Measurements from ENCODE around the gene MARK4.
"Not testable (repeated sequence)": the region's sequence is repeated elsewhere in the genome, so short reads cannot be mapped to it uniquely, and the experiment has no call there.

The MARK4 gene

DNA sequence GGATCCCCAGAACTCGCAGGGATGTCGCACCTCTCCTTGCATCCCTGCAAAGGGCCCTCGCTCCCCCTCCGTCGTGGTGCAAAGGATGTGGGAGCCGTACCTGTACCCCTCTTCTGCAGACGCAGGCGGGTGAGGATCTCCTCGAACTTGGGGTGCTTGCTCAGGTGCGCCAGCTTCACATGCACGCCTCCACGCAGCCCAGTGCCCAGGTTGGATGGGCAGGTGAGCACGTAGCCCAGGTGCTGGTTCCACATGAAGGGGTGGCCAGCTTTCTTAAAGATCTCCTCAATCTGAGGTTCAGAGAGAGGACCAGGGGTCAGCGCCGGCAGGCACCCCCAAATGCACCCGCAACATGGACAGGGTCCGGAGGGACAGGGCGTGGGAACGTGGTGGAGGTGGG, 56.3 kb downstream of the MARK4 start:
- no peak for DNase-seq

DNA sequence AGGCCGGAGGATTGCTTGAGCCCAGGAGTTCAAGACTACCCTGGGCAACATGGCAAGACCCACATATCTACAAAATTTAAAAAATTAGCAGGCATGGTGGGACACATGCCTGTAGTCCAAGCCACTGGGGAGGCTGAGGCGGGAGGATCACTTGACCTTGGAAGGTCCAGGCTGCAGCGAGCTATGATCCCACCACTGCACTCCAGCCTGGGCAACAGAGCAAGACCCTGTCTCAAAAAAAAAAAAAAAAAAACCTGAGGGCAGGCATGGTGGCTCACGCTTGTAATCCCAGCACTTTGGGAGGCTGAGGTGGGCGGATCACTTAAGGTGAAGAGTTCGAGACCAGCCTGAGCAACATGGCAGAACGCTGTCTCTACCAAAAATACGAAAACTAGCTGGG, 58.3 kb downstream of the MARK4 start:
- DNase-seq: not testable (repeated sequence)

DNA sequence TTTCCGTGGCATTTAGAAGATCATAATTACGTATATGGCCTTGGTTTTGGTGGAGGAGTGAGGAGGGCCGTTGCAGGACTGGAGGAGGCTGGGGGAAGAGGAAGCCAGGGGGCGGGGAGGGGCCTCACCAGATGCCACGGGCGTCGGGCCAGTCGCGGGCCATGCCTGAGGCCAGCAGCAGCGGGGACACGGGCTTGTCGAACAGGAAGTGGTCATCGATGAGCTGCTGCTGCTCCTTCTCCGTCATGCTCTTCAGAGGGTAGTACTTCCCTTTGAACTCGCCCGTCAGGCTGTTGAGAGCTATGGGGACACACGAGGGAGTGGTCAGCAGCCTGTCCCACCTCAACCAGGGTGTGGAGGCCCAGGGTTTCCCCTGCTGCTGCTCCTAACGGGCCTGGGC, 60.5 kb downstream of the MARK4 start:
- no peak for DNase-seq

DNA sequence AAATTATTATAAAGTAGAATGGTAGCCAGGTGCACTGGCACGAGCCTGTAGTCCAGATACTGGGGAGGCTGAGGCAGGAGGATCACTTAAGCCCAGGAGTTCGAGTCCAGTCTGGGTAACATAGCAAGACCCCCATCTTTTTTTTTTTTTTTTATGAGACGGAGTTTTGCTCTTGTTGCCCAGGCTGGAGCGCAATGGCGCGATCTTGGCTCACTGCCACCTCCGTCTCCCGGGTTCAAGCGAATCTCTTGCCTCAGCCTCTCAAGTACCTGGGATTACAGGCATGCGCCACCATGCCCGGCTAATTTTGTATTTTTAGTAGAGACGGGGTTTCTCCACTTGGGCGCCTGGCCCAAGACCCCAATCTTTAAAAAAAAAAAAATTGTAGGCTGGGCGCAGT, 61.2 kb downstream of the MARK4 start:
- not testable (repeated sequence) for DNase-seq

DNA sequence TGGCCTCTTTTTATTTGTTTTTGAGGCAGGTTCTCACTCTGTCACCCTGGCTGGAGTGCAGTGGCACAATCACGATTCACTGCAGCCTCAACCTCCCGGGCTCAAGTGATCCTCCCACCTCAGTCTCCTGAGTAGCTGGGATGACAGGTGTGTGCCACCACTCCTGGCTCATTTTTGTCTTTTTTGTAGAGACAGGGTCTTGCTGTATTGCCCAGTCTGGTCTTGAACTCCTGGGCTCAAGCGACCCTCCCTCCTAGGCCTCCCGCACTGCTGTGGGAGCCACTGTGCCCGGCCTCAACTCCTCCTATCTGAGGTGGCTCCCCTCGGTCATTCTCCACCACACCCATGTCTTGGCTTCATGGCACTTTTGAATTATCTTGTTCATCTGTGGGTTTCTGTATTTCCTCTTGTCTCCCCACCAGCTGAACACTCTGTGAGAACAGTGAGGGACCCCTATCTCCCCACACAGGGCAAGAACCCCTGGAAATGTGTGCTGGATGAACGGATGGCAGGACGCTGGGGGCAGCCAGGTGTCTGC, 63.7 kb downstream of the MARK4 start:
- DNase-seq: no peak

DNA sequence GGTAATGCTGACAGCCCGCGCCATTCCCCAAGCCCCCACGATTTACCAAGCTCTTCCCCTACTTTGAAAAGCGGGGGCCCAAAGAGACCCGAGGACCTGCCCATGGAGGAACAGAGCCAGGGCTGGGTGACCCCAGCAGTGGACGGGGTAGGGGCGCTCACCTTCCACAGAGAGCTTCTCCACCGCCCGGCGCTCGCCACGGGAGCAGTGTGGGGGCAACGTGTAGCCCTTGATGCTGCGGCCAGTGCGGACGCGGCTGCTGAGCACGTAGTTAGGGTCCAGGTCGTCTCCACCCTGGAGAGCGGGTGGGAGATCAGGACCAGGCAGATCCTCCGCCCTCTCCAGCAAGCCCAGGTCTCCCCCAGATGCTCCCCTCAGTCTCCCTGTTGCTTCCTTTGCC, 64.2 kb downstream of the MARK4 start:
- no peak for DNase-seq

DNA sequence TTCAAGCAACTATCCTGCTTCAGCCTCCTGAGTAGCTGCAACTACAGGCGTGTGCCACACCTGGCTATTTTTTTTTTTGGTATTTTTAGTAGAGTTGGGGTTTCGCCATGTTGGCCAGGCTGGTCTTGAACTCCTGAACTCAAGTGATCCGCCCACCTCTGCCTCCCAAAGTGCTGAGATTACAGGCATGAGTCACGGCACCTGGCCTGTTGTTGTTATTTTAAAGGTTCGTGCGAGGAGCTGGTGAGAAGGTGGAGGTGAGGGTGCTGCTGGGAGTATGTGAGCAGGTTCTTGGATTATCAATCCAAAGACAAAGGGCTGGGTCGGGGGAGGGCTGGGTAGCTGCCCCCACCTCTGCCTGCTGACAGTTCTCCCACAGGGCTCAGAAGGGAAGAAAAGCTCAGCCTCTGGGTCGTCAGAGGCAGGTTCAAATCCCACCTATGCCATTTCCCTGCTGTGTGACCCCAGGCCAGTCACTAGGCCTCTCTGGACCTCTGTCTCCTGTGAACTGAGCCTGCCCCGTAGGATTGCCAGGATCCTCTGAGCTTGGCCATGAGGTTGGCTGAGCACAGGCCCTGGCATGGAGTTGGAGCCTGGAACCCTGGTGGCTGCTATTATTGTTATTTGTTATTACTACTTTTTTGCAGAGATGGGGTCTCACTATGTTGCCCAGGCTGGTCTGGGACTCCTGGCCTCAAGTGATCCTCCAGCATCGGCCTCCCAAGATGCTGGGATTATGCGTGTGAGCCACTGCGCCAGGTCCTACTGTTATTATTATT, 70.1 kb downstream of the MARK4 start:
- DNase-seq: no peak

DNA sequence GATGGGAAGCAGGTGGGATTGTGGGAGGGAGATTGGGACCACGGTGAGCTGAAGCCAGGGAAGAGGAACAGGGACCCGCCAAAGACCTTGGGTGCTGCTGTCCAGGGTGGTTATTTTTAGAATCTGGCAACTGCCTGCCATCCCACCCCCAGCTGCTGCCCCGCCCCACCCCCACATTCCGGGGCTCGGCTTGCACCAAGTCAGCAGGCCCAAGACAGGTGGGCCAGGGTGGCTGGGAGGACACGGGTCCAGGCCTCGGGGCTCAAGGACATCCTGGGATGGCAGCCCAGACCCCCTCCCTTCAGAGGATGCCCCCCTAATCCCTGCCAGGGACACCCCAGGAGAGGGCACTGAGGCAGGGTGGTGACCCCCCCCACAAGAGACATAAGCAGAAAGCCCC, 70.8 kb downstream of the MARK4 start:
- no peak for DNase-seq

DNA sequence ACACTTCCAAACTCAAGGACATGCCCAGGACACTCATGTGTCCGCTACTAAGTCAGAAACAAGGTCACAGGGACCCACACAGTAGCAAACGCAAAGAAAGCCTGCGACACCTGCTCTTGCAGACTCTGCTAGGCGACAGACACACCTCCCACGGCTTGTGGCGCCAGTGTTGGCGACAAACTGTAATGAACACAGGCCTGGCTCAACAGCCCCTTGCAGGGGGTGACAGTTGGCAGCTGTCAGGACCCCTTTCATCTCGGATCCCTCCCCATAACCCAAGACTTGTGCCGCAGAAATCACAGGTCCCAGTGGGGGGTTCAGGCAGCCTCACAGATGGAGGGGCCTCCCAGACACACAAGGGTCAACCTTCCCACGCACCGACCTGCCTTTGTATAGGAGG, 71.2 kb downstream of the MARK4 start:
- DNase-seq: no peak

DNA sequence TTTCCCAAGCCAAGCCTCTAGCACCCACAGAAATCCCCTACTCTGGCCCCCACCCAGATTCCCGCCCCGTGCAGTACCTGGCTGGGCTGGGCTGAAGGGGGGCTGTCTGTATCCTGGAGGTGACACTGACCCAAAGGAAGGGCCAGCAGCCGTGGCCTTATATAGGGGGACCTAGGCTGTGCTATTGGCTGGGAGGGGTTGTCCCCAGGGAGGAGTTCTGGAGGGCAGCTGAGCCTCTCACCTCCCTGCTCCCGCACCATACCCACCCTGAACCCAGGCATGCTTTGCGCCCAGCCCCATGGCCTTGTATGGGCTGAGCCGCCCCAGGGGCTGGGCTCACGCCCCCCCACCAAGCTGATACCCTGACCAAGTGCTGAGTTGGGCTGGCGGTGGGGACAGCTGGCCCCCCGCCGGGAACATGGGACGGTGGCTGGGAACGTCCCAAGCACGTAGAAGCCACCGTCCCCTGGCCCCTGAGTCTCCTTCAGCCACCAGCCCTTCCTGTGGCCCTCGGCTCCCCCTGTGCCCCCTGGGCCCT, 71.7 kb downstream of the MARK4 start, which contains the start of gene CKM:
CKM (minus strand) TSS at position 132 of the 538 bp plus-strand sequence. CDS start 3,162 bp downstream, outside the sequence.
- DNase-seq: no peak

DNA sequence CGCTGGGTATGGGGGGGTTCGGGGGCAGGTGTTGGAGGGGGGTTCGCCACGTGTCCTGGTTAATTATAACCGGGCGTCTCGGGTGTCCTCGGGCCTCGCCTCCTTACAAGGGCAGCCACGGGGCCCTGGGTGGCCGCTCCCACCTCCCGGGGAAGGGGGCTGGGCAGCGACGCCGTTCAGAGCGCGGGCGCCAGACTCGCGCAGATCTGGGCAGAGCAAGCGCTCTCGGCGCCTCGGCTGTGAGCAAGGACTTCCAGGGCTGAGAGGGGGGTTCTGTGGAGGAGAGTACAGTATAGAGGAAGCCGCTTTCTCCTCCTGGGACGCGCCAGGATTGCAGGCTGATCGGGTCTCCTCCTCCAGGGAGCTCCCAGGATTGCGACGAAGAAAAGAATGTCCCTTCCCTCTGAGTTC, 72.6 kb downstream of the MARK4 start:
- DNase-seq: no peak

DNA sequence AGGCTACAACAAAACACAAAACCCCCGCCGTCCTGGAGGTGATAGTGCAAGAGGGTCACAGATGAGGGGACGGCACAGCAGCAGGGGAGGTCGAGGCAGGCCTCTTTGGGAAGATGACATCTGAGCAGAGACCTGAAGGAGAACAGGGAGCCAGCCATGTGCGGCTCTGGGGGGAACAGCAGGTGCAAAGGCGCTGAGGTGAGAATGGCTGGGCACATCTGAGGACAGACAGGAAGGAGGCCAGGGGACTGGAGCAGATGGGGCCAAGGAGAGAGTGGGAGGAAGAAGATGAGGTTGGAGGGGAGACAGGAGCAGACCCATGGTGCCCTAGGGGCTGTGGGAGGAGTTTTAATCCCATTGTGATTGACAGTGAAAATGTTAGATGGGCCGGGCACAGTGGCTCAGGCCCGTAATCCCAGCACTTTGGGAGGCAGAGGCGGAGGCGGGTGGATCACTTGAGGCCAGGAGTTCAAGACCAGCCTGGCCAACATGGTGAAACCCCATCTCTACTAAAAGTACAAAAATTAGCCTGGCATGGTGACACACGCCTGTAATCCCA, 73.4 kb downstream of the MARK4 start:
- no peak for DNase-seq

DNA sequence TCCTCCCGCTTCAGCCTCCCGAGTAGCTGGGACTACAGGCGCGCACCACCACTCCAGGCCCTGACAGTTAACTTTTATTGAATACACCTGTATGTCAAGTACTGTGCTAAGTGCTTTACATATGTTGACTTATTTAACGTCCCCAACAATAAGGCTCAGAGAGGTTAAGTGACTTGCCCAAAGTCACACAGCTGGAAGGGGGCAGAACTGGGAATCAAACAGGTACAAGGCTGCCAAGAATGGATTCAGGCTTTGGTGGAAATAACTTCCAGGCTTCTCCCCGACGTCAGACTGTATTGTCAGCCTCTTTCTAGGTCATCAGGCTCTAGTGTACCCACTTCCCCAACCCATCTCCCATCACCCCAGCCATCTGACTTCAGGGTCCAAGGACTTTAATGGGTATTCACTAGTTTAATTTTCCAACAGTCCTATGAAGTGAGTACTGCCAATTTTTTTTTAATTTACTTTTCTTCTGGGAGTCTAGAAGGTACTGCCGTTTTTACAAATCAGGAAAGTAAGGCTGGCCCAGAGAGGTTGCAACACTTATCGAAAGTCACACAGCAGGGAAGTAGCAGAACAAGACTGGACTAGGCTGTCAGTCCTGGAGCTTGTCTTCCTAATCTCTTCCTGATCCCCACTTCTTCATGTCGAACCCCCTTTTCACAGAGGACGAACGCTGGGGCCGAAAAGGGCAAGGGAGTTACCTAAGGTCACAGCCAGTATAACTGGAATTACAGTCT, 76.5 kb downstream of the MARK4 start:
- DNase-seq: no peak

DNA sequence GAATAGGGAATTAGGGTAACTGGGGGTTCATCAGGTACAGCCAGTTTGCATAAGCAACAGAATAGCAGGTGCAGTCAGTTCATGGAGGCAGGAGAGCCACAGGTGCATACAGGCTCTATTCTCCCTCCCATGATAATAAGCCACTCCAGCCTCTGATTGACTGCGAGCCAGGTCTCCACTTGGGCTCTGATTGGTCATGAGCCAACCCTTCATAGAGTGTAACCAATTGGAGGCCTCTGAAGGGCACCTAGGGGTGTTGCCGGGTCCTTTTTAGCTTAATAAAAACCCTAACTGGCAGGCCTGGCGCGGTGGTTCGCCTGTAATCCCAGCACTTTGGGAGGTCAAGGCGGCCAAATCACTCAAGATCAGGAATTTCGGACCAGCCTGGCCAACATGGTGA, 80.3 kb downstream of the MARK4 start:
- no peak for DNase-seq

DNA sequence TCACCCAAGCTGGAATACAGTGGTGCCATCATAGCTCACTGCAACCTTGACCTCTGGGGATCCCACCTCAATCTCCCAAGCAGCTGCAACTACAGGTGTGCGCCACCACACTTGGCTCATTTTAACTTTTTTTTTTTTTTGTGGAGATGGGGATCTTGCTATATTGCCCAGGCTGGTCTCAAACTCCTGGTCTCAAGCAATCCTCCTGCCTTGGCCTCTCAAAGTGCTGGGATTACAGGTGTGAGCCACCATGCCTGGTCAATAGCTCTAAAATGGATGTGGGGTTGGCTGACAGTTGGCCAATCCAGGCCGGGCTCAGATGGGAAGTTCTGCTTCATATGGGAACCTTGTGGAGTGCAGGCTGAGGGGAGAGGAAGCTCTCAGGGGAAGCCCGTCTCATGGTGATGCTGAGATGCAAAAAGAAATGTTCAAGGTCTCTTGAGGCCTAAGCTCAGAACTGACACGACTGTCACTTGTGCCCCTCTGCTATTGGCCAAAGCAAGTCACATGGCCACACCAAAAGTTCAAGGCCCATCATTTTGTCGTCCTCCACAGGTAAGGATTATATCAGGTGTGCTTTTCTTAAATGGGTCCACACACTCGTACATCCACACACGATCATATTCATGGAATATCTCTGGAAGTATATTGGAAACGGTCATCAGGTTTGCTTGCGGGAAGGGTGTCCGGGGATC, 82.7 kb downstream of the MARK4 start:
- DNase-seq: no peak

DNA sequence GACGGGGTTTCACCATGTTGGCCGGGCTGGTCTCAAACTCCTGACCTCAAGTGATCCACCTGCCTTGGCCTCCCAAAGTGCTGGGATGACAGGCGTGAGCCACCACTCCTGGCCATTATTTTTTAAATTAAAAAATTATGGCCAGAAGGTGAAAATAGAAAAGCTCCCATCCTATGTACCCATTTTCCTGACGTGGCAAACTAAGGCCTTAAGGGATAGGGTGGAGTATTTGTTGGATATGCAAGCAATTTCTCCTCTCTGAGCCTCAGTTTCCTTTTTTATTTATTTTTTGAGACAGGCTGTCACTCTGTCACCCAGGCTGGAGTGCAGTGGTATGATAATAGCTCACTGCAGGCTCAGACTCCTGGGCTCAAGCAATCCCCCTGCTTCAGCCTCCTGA, 83.8 kb downstream of the MARK4 start:
- DNase-seq: not testable (repeated sequence)

DNA sequence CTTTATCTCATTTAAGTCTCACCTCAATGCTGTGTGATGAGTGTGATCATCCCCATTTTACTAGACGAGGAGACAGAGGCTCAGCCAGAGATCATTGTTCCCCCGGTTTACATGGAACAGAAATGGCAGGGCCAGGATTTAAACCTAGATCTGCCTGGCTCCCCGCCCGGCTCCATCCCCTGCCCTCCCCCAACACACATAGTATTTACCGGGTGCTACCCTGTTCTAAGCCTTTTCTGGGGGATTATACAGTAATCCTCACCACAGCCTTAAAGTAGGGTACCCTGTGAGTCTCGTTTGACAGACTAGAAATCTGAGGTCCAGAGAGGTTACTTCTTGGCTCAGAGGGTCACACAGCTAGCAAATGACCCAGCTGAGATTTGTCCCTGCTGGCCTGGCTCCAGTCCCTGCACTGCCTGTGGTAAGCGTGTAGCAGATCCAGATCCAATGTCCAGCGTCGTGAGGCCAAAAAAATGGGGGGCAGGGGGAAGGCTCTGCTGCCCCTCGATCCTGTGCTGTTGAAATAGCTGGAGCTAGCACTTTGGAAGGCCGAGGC, 85.7 kb downstream of the MARK4 start:
- no peak for DNase-seq

DNA sequence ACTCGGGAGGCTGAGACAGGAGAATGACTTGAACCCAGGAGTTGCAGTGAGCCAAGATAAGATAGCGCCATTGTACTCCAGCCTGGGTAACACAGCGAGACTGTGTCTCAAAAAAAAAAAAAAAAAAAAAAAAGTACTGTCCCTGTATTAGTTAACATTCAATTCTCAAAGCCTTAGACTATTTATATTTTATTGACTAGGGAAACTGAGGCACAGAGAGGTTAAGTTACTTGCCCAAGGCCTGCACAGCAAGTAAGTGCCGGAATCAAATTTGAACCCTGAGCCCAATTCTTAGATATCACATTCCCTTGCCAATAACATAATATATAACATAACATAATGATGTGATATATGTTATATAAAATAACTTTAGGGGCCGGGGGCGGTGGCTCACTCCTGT, 88.6 kb downstream of the MARK4 start:
- DNase-seq: no peak

DNA sequence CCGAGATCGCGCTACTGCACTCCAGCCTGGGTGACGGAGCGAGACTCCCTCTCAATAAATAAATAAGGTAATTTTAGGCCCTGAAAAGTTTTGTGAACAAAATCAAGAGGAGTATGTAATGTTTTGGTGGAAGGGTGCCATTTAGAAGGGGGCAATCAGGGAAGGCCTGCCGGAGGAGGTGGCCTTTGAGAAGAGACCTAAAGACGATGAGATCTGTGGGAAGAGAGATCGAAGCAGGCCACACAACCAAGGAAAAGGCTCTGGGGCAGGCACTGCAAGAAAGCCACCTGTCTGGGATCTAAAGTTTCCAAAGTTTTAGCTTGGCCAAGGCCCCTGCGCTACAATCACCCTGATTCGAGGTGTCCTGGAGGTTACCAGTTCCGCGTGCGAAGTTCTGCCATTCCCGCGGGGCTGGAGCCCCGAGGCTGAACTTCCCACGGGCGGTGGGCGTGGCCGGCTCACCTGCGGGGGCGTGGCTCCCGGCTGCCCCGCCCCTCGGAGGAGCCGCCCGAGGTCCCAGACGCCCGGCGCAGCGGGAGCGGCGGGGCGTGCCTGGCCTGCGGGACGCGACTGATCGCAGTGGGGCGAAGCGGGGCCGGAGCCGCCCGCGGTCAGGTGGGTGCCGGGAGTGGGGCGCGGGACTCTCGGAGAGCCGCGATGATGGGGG, 89.3 kb downstream of the MARK4 start, which contains the start of gene KLC3:
KLC3 (plus strand) TSS at position 519 of the 667 bp plus-strand sequence. CDS start 4,792 bp downstream, outside the sequence.
- DNase-seq: peak; percentile 38

DNA sequence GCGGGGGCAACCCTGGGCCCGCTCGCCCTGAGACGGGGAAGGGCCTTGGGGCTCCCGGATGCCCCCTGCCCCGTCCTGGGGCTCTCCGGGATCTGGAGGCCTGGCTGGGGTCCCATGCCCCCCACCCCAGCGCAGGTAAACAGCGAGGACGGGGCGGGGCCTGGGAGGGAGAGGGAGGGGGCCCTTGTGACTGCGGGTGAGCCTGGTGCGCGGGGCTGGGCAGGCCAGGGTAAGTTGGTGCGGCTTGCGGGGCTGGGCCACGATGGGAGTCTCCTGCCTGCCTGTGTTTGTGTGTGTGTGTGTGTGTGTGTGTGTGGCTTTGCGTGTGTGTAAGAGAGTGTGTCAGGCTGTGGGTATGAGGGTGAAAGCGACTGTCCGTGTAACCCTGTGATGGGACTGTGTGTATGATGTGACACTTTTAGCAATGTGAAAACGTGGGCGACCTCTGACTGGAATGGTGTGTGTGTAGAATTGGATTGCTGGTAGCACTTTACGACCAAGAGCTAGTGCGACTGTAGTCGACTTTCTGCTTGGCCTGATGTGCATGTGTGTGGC, 89.9 kb downstream of the MARK4 start:
- DNase-seq: peak; percentile 5

DNA sequence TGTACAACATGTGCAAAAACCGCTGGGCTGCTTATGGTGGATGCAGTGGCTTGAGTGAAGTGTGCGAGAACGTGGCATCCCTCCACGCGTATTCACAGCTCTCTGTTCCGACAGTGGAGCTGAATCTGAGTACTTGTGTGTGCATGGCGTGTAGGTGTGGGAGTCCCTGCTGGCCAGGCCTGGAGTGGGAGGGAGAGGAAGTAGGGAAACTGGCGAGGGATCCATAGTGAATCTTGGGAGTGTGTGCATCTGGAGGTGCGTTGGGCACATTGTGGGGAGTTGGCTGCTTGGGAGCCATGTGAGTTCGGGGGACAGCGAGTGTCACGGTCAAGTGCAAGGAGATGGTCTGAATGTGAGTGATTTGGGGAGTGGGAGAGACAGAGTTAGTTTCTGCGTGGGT, 91.8 kb downstream of the MARK4 start:
- no peak for DNase-seq

All from CD4-positive, alpha-beta T cell treated with Interleukin-12 subunit alpha and Interleukin-12 subunit beta, for 1 hour (primary cell).